Measurements from ENCODE around the gene ASTE1. TPM values are rescaled to one million over a fixed set of nuclear protein-coding genes. Genes with fewer than 3 reads are reported as not detected.
"Not testable (repeated sequence)": the region's sequence is repeated elsewhere in the genome, so short reads cannot be mapped to it uniquely, and the experiment has no call there.

The ASTE1 gene
- total RNA-seq, 1 donor from 2014 or later = 15.1 TPM

DNA sequence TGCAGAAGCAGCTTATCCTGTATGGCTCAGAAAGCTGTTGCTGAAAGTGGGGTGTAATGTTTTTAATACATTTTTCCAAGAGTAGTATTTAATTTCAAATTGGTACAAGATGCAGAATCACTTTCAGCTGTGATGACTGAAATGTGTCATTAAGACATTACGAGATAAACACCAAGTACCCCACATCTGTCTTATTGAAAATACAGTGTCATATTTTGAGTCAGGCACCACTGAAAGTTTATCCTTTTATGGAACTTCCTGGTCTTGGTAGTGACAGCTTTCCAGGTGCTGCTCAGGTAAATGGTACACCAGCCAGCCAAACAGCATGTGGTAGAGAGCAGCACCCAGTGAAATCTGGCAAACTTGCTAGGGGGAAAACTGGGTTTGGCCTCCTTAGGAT lies 16.9 kb downstream of the ASTE1 start:
- FAIRE-seq (no peak), DNase-seq (ENCODE audit: low spot score in 2 of 2) (no peak)

DNA sequence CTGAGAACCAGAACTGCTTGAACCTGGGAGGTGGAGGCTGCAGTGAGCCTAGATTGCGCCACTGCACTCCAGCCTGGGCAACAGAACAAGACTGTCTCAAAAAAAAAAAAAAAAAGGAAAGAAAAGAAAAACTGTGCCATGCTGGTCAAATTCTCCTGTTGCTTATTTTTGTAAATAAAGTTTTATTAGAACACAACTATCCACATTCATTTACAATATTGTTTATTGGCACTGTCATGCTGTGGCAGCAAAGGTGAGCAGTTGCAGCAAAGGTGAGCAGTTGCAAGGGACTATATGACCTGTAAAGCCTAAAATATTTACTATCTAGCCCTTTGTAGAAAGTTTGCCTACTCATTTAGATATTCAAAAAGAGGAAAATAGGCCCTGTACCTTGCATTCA lies 18.3 kb downstream of the ASTE1 start:
- no peak for FAIRE-seq
- DNase-seq (ENCODE audit: low spot score in 2 of 2) = no peak

DNA sequence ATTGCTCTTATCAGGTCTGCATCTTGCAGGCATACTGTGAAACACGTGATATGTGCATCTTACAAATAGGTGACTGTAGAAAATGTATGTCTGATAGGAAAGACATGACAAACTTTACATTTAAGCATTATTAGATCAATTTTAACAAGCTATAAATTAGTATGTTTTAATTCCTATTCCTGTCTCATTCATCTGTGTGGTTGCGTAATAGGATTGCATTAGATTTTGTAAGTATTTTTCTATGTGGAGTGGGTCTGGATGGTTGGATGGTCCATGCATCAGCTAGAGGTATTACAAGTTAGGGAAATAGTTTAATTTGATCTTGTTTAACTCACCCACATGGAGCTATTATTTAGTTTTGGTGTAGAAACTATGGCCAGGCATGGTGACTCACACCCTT lies 18.8 kb downstream of the ASTE1 start:
- DNase-seq (ENCODE audit: low spot score in 2 of 2) (no peak), FAIRE-seq (no peak)

DNA sequence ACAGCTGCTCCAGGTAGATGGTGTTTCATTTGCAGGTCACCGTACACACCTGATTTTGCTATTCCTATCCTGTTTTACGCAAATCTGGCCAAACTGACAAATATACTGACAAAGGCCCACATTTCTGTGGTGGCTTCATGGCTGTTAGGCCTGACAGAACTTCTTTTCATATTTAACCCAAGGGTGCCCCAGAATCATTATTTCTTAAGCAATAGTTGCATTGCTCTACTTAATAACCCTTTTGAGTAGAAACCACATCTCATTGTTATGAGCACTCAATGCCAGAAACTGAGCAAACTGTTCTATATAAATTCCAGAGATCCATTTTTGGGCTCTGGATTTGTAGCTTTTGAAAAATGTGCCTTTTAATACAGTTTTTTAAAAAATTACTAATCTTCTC lies 19.4 kb downstream of the ASTE1 start:
- FAIRE-seq = no peak
- no peak for DNase-seq (ENCODE audit: low spot score in 2 of 2)

DNA sequence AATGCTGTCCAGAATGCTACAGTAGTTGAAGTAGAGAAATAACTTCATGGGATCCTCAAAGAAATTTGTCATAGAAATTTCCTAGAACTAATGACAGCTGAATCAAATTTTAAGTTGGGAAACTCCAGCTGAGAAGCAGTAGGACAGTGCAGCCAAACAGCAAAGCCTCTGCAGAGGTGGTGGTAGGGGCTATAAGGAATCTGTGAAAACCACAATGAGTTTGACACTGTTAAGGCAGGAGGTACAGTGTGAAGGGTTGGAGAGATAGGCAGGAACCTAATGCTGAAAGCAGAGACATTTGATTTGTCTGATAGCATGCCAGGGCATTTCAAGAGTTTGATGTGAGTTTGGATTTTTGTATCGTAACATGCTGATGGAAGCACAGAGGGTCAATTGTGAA lies 22.0 kb downstream of the ASTE1 start:
- FAIRE-seq (no peak), DNase-seq (ENCODE audit: low spot score in 2 of 2) (no peak)

DNA sequence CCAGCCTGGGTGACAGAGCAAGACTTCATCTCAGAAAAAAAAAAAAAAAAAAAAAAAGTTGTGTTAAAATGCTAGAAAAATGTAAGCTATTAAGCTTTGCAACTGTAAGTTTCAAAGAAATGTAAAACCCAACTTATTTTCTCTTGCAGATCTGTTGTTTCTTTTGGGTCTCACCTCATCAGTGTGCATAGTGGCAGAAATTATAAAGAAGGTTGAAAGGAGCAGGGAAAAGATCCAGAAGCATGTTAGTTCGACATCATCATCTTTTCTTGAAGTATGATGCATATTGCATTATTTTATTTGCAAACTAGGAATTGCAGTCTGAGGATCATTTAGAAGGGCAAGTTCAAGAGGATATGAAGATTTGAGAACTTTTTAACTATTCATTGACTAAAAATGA lies 25.6 kb downstream of the ASTE1 start:
- FAIRE-seq = no peak

DNA sequence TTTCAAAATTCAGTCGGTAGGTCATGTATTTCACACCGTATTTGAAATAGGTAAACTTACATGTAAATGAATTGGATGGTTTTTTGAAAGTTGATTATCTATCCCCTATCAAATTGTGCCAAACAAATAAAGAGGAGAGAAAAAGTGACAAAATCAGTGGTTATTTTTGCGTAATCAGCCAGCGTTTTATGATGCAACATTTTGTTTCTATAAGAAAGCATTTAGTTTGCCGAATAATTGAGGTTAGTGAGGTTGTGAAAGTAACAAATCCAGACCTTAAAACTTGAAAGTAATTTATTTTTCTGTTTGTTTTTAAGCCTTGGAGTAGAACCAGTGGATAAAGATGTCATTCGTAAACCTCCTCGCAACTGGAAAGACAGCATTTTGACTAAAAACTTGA lies 29.3 kb downstream of the ASTE1 start:
- FAIRE-seq = no peak
- no peak for DNase-seq (ENCODE audit: low spot score in 2 of 2)

More for the DNA sequence above, 25.6 kb downstream of the ASTE1 start:
- no peak for DNase-seq (ENCODE audit: low spot score in 2 of 2)

DNA sequence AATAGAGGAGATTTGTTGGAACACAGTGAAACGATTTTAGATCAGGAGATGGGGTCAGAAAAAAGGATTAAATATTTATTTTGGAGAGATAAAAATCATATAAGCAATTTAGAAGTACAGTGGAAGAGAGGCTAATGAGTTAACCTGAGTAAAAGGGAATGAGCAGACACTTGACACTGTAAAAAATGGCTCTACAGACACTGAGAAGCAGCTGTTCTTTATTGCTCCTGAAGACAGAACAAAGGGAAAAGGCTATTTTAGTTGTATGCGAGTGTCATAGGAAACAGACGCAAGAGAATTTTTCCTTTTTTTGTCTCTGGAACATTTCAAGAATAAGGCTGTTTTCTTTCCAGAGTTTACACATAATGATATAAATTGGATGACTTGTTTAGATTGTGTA lies 34.3 kb downstream of the ASTE1 start:
- FAIRE-seq (no peak), DNase-seq (ENCODE audit: low spot score in 2 of 2) (no peak)

DNA sequence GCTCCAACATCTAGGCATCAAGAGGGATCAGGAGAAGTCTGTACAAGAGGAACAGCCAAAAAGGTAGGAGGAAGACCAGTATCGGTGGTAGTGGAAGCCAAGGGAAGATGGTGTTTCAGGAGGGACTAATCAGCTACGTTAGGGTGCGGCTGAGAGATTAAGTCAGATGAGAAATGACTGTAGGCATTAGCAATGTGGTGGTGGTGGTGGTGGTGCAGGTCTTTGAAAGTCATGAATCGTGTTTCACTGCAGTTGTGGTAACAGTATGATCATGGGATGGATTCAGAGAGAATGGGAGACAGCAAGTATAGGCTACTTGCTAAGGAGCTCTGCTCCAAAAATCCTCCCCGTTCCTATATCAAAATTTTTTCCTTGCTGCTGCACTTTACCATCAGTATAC lies 35.5 kb downstream of the ASTE1 start:
- FAIRE-seq = no peak
- DNase-seq (ENCODE audit: low spot score in 2 of 2) = no peak

DNA sequence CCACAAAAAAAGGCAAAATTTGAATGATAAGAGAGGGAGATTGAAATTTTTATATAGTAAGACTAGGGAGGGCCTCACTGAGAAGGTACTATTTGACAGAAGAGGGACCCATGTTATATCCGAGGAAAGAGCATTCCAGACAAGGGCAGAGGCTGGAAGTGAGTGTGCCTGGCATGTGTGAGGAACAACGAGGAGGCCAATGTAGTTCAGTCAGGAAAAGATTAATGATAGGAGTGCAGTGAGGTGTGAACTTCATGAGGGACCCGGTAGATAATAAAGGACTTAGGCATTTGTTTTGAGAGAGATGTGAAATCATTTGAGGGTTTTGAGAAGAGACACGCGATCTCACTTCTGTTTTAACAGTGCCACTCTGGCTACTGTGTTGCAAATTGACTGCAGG lies 36.3 kb downstream of the ASTE1 start:
- no peak for FAIRE-seq

DNA sequence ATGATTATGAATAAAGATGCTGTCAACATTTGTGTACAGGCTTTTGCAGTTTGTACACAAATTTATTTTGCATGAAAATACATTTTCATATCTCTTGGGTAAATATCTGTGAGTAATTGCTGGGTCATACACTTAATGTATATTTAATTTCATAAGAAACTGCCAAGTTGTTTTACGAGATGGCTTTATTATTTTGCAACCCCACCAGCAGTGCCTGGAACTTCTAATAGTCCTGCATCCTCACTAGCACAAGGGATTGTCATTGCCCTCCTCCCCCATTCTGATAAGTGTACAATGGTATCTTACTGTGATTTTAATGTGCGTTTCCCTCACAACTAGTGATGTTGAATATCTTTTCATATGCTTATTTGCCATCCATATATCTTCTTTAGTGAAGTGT lies 45.2 kb downstream of the ASTE1 start:
- no peak for FAIRE-seq
- no peak for DNase-seq (ENCODE audit: low spot score in 2 of 2)

More for the DNA sequence above, 36.3 kb downstream of the ASTE1 start:
- DNase-seq (ENCODE audit: low spot score in 2 of 2) = no peak

DNA sequence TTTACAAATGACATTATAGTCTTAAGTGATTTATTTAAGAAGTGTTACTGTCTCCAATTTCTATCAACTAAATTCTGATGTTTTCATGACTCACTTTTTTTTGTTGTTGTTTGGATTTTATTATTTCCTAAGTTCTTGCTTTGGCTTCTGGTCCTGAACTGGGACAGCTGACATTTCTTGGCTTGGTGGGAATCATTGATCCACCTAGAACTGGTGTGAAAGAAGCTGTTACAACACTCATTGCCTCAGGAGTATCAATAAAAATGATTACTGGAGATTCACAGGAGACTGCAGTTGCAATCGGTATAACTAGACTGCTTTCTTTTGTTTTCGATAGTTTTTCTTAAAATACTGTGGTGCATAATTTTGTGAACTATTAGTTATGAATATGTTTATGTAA lies 47.5 kb downstream of the ASTE1 start:
- FAIRE-seq (no peak), DNase-seq (ENCODE audit: low spot score in 2 of 2) (no peak)

DNA sequence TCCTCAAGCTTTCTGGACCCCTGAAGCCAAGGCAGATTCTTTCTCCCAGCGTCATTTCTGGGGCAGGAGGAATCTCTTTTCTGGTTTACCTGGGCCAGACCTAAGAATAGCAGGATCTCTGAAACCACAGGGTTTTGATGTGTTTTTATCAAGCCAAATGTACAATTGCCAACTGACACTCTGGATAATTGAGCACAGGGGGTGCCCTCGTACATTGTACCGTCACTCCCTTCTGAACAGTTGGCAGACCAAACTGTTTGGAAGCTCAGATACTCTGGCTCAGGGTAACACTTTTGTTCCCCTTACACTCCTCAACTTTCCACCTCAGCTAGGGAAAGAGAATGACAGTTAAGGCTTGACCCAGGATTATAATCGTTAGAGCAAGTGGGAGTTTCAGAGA lies 49.9 kb downstream of the ASTE1 start:
- no peak for FAIRE-seq
- no peak for DNase-seq (ENCODE audit: low spot score in 2 of 2)

DNA sequence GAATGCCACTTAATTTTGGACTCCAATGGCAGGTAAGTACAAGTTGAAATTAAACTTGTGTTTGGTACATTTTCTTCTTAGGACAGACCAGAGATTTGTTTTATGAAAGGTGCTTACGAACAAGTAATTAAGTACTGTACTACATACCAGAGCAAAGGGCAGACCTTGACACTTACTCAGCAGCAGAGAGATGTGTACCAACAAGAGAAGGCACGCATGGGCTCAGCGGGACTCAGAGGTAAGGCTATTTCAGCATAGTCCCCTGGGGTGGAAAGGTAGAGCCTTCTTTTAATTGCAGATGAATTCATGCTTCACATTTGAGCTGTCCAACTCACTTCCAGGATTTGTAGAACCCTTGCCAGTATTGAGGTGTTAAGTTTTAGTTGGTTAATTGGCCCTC lies 51.4 kb downstream of the ASTE1 start:
- DNase-seq (ENCODE audit: low spot score in 2 of 2) (no peak), FAIRE-seq (no peak)

DNA sequence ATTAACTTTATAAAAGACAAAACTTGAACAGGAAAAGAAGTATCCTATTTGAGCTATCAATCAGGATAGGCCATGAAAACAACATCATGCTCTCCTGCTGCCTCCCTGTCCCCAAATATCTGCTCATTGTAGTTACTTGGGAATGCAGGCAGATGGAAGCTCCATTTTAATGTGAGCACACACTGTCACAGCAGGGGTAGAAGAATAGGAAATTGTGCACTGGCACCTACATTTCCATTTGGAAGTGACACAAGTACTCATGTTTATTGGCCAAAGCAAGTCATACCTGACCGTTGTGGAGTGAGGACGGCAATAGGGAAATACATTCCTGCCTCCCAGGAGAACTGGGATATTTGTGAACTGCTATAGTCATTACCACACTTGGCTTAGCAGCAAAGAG lies 52.4 kb downstream of the ASTE1 start:
- DNase-seq (ENCODE audit: low spot score in 2 of 2) = no peak

DNA sequence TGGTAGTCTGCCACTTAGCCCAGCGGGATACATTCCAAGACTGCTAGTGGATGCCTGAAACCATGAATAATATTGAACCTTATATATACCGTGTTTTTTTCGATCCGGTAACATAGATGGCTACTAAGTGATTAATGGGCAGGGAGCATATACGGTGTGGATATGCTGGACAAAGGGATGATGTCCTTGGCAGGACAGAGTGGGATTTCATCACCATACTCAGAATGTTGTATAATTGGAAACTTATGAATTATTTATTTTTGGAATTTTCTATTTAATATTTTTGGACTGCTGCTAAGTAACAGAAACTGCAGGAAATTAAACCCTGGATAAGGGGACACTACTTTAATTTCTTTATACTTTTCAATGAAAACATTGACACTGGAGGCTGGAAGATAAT lies 53.2 kb downstream of the ASTE1 start:
- FAIRE-seq = no peak
- DNase-seq (ENCODE audit: low spot score in 2 of 2) = no peak

More for the DNA sequence above, 52.4 kb downstream of the ASTE1 start:
- FAIRE-seq = no peak

DNA sequence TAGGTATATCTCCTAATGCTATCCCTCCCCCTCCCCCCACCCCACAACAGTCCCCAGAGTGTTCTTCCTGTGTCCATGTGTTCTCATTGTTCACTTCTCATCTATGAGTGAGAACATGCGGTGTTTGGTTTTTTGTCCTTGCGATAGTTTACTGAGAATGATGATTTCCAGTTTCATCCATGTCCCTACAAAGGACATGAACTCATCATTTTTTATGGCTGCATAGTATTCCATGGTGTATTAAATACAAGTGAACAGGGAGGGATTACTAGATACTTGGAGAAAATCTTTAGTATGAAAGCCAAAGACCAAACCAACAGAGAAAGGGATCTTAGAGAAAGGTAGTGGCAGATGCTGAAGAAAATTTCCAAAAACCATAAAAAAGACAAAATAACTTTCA lies 54.0 kb downstream of the ASTE1 start:
- not testable (repeated sequence) for DNase-seq (ENCODE audit: low spot score in 2 of 2); FAIRE-seq

DNA sequence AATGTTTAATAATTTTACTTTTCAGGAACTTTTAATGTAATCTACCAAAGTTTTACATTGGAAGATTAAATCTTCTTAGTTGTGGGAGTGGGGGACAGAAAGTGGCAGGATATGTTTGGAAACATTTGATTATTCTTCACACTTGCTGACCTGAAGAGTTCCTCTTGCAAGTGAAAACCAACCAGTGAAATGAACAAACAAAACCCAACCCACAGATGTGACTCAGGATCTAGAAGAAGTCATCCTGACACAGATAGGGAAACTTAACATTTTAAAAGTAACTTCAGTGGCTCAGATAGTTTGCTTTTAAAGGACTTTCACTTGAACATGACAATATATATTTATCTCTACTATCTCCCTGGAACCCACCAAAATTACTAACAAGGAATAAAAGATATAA lies 55.4 kb downstream of the ASTE1 start:
- DNase-seq (ENCODE audit: low spot score in 2 of 2) = no peak
- FAIRE-seq = no peak

DNA sequence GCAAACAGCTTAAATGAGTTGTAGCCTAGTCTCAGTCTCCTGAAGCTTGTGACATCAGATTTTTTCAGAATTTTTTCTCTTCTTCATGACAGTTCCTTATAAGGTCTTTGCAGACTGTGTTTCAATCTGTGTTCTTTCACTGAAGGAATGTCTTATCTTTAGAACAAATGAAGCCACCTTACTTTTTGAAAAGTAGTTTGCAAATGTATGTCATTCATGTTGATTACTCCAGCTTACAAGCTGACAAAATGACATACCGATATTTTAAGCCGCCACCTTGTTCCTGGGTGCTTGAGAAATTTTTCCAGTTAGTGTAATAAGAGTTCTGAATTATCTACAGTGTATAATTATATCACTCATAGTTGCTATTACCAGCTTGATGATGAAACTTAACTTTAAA lies 57.0 kb downstream of the ASTE1 start:
- no peak for DNase-seq (ENCODE audit: low spot score in 2 of 2)
- FAIRE-seq = no peak

DNA sequence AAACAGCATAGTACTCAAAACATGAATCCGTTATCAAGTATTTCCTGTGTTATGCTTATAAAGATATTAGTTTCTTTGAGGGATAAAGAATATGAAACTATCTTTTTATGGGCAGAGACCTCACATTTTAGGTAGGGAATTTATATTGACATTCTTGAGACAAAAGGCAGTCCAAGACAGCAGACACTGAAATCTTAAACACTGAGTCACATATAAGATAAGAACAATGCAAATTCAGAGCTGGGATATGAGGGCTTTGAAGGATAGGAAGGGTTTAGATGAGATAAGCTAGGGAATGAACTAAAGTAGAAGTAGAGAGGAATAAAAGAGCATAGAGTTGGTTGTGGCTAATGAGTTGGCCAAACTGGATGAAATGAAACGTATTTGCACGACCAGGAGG lies 58.4 kb downstream of the ASTE1 start:
- DNase-seq (ENCODE audit: low spot score in 2 of 2) (no peak), FAIRE-seq (no peak)

DNA sequence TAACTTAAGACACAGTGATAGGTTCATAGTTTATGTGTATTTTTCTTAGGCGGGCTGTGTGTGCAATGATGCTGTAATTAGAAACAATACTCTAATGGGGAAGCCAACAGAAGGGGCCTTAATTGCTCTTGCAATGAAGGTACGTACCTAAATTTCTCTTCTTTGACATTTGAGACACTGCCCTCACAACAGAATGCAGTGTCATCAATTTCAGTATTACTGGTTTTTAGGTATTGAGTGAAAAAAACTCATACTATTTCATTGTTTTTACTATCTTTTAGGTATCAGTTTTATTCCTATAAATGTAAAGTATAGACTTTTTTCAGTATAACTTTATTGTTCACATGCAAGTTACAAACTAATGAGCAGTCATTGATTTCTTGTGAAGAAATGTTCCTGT lies 59.3 kb downstream of the ASTE1 start:
- no peak for DNase-seq (ENCODE audit: low spot score in 2 of 2)
- FAIRE-seq = no peak

DNA sequence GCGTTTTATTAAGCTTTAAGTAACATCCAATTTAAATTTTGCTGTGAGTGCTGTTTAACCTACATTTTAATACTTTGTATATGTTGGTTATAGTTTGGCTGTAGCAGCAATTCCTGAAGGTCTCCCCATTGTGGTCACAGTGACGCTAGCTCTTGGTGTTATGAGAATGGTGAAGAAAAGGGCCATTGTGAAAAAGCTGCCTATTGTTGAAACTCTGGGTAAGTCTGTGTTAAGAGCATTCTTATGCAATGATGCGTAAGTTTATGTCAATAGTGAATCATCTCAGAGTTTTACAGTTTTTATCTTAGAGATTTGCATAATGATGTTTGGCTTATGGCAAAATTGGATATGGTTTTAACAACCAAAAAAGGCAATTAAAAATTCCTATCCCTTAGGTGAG lies 62.7 kb downstream of the ASTE1 start:
- DNase-seq (ENCODE audit: low spot score in 2 of 2) = no peak
- peak; percentile 15 for FAIRE-seq
